ENCODE data around the gene PDXK. TPM values are rescaled to one million over a fixed set of nuclear protein-coding genes. Genes with fewer than 3 reads are reported as not detected.

PDXK gene
- total RNA-seq, 4 donors from 2014 or later, result 122 to 156 (median 143) TPM

DNA sequence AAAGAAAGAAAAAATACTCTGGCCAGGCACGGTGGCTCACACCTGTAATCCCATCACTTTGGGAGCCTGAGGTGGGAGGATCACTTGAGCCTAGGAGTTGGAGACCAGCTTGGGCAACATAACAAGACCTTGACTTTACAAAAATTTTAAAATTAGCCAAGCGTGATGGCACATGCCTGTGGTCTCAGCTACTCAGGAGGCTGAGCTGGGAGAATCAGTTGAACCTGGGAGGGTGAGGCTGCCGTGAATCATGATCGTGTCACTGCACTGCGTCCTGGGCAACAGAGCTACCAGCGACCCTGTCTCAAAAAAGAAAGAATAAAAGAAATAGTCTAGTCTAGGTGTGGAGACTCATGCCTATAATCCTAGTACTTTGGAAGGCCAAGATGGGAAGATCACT is 37.3 kb upstream of the PDXK start:
- H3K36me3 ChIP-seq, result peaks cover 2 to 96% (median 34%) of the 10 kb centered on the region in 3 donors
- no peak overlapping the region for H3K4me3 ChIP-seq
- DNase-seq (ENCODE audit: low spot score in 2 of 2), result no peak
- H3K4me1 ChIP-seq, result no peaks in the 10 kb centered on the region
- H3K27ac ChIP-seq, result no peak overlapping the region
- H3K27me3 ChIP-seq, result no peaks in the 10 kb centered on the region
- 95 to 96% methylated on average over 6 of the region's 6 CpGs for WGBS, 2 donors
- no peaks in the 10 kb centered on the region for H3K9me3 ChIP-seq
- TF ChIP-seq EP300 (IDR thresholded peaks at IDR 0.05) (no peak), POLR2A (IDR thresholded peaks at IDR 0.05) (no peak), CTCF (IDR thresholded peaks at IDR 0.05) (no peak)

- peaks cover 2 to 96% (median 46%) of the 10 kb centered on the region in 3 donors for H3K36me3 ChIP-seq
- no peak overlapping the region for H3K4me3 ChIP-seq
- no peaks in the 10 kb centered on the region for H3K27me3 ChIP-seq
- WGBS, 2 donors, result 70 to 73% methylated on average over 3 of the region's 3 CpGs
- no peak overlapping the region for H3K27ac ChIP-seq
- TF ChIP-seq POLR2A (IDR thresholded peaks at IDR 0.05) (no peak), EP300 (IDR thresholded peaks at IDR 0.05) (no peak), CTCF (IDR thresholded peaks at IDR 0.05) (no peak)
- DNase-seq (ENCODE audit: low spot score in 2 of 2), result no peak
- no peaks in the 10 kb centered on the region for H3K4me1 ChIP-seq
- H3K9me3 ChIP-seq, result no peaks in the 10 kb centered on the region
Observed at GRCh38 chr21:43684424-43684823, 34.5 kb upstream of the PDXK start.

- no peak overlapping the region for H3K4me3 ChIP-seq
- no peaks in the 10 kb centered on the region for H3K4me1 ChIP-seq
- H3K27ac ChIP-seq, result no peak overlapping the region
- no peaks in the 10 kb centered on the region for H3K9me3 ChIP-seq
- no peaks in the 10 kb centered on the region for H3K27me3 ChIP-seq
- 86 to 88% methylated on average over 21 of the region's 21 CpGs for WGBS, 2 donors
- no peak for TF ChIP-seq CTCF (IDR thresholded peaks at IDR 0.05)
- TF ChIP-seq POLR2A (IDR thresholded peaks at IDR 0.05), result no peak
- TF ChIP-seq EP300 (IDR thresholded peaks at IDR 0.05), result no peak
- DNase-seq (ENCODE audit: low spot score in 2 of 2), result no peak
- peaks cover 2 to 97% (median 61%) of the 10 kb centered on the region in 3 donors for H3K36me3 ChIP-seq
Observed at GRCh38 chr21:43686811-43687565, 31.9 kb upstream of the PDXK start.

DNA sequence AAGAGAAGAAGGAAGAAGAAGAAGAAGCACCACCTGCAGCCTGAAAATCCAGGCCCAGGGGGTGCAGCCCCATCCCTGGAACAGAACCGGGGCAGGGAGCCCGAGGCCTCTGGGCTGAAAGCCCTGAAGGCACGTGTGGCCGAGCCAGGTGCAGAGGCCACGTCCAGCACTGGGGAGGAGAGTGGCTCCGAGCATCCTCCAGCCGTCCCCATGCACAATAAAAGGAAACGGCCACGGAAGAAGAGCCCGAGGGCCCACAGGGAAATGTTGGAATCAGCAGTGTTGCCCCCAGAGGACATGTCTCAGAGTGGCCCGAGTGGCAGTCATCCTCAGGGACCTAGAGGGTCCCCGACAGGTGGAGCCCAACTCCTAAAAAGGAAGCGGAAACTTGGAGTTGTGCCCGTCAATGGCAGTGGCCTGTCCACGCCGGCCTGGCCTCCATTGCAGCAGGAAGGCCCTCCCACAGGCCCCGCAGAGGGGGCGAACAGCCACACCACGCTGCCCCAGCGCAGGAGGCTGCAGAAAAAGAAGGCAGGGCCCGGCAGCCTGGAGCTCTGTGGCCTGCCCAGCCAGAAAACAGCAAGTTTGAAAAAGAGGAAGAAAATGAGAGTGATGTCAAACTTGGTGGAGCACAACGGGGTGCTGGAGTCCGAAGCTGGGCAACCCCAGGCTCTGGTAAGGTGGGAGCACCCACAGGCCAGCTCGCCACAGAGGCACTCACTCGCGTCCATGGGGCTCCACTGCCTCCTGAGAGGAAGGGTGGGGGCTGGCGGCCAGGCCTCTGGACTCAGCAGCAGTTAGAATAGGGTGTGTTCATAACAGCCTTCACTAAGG is 31.1 kb upstream of the PDXK start:
- TF ChIP-seq CTCF (IDR thresholded peaks at IDR 0.05), result no peak
- no peak for TF ChIP-seq POLR2A (IDR thresholded peaks at IDR 0.05)
- no peak for TF ChIP-seq EP300 (IDR thresholded peaks at IDR 0.05)
- DNase-seq (ENCODE audit: low spot score in 2 of 2), result no peak
- Histone ChIP-seq H3K4me3 (no peak overlapping the region), H3K36me3 (peaks cover 2 to 97% (median 61%) of the 10 kb centered on the region in 3 donors), H3K27ac (no peak overlapping the region), H3K9me3 (no peaks in the 10 kb centered on the region), H3K27me3 (no peaks in the 10 kb centered on the region), H3K4me1 (no peaks in the 10 kb centered on the region)
- 84% methylated on average over 27 of the region's 27 CpGs for whole genome bisulfite sequencing, 2 donors

DNA sequence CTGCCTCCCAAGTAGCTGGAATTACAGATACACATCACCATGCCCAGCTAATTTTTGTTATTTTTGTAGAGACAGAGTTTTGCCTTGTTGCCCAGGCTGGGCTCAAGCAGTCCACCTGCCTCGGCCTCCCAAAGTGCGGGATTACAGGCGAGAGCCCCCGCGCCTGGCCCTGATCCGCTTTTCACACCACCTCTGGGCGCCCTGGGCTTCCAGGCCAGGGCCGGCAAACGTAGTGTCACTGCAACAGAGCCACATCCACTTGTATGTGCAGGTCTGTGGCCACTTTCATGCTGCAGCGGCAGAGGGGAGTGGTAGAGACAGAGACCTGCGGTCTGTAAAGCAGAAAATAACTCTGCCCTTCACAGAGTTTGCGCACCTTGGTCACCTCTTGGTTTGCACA is 30.0 kb upstream of the PDXK start:
- peaks cover 0 to 99% (median 59%) of the 10 kb centered on the region in 3 donors for H3K36me3 ChIP-seq

More for the DNA sequence above, 30.0 kb upstream of the PDXK start:
- no peak for TF ChIP-seq POLR2A (IDR thresholded peaks at IDR 0.05)
- no peak for TF ChIP-seq CTCF (IDR thresholded peaks at IDR 0.05)
- no peak for TF ChIP-seq EP300 (IDR thresholded peaks at IDR 0.05)
- Histone ChIP-seq H3K27ac (no peak overlapping the region), H3K4me1 (no peaks in the 10 kb centered on the region), H3K9me3 (no peaks in the 10 kb centered on the region), H3K4me3 (no peak overlapping the region), H3K27me3 (no peaks in the 10 kb centered on the region)
- 95% methylated on average over 12 of the region's 12 CpGs for WGBS, 2 donors
- DNase-seq (ENCODE audit: low spot score in 2 of 2), result no peak

All from tibial nerve (tissue), 4 donors.